Head of caudate nucleus (tissue), 42 donors: ENCODE results near the gene SPRED2.
A peak's percentile ranks its signal among the peaks of the same experiment; 100 is the strongest.

Source experiments
- DNase-seq, 42 donors: peaks; one replicate each; pipeline versions ENCODE4 v3.0.0 to v3.0.0-alpha.2; 2020 to 2021; ENCODE audit warnings: mixed read lengths in 7 of 42
- intact Hi-C: fragments of 100-400 bp; cut with DNase I; formaldehyde crosslinking; loops from one replicate; pipeline ENCODE4 v1.15.0; 2022

The SPRED2 gene, protein sequence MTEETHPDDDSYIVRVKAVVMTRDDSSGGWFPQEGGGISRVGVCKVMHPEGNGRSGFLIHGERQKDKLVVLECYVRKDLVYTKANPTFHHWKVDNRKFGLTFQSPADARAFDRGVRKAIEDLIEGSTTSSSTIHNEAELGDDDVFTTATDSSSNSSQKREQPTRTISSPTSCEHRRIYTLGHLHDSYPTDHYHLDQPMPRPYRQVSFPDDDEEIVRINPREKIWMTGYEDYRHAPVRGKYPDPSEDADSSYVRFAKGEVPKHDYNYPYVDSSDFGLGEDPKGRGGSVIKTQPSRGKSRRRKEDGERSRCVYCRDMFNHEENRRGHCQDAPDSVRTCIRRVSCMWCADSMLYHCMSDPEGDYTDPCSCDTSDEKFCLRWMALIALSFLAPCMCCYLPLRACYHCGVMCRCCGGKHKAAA

DNA sequence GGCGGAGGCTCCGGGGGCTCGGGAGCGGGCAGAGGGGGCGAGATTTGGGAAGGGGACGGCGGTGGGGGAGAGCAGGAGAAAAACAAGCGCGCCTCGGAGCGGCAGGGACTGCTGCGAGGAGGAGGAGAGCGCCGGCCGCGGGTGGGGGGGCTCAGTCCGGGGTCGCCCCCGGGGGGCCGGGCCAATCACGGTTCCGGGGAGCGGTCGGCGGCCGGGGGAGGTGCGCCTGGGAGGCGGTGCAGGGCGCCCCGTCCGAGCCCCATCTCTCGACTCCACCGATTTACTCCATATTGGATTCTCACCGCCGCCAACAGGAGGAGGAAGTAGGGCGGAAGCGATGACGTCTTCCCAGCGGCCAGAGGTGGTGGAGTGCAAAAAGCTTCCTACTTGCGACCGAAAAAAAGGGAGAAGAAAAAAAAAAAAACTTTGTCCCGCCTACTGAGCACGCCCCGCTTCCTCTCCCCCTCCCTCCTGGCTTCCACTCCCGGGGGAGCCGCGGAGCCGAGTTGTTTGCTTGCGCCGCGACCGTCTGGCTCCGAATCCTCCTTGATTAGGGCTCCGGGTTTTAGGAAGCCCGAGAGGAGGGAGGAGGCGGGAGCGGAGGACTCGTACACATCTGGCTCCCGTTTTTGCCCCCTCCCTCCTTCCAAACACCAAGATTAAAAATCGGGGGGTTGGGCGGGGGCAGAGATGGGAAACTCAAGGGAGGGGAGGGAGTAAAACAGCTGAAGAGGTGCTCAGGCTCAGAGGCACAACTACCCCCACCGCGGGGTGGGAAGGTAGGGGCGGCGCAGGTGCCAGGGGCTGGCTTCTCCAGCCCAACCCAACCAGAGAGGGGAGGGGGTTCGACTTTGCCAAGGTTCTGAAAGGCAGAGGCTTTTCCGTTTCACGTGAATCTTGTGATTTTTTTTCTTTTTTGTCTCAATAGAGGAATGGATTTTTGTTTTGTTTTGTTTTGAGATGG is at the start of gene SPRED2:
Gene SPRED2, minus strand, starts transcription at position 373 of the 964 bp plus-strand sequence. CDS start 612 bp downstream, outside the sequence.
- intact Hi-C loops, result loop anchor here (10.0 kb wide), 4 partner anchors 128 to 298 kb away; partner anchors contain the start of gene RAB1A
- DNase-seq, result peak; percentile 66 to 95 (median 86)

DNA sequence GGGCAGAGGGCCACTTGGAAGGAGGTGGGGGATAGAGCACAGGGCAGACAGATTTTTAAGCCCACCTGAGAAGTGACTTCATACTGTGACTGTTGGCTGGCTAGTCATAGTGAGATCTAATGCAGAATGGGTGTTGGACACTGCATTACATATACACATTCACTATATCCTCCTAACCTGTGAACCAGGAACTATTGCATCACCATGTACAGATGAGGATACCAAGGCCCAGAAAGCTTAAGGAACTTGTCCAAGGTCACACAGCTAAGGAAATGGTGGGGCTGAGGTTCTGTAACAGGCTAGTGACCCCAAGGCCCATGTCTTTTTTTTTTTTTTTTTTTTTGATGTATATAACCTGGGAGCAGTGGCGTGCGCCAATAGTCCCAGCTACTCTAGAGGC is 49.6 kb upstream of the SPRED2 start:
- DNase-seq, result no peak
- intact Hi-C loops, result no loop called here

DNA sequence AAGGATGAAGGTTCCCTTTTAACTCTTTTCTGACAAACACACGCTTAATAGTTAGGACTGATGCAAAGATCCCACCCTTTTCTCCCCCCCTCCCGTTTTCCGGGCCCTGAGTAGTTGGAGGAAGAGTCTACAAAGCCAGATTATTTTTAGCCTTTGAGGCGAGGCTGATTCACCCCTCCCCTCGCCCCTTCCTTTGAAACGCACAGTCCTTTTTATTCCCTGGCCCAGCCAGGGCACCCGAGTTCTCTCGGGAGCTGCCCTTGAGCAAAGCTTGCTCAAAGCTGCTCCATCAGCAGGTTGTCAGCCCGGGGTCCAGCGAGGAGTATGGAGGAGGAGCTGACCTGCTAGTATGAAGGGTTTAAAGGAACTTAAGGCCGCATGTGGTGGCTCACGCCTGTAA is 47.1 kb upstream of the SPRED2 start:
- peak in 1 of 42 donors; percentile 39 for DNase-seq
- intact Hi-C loops, result no loop called here

DNA sequence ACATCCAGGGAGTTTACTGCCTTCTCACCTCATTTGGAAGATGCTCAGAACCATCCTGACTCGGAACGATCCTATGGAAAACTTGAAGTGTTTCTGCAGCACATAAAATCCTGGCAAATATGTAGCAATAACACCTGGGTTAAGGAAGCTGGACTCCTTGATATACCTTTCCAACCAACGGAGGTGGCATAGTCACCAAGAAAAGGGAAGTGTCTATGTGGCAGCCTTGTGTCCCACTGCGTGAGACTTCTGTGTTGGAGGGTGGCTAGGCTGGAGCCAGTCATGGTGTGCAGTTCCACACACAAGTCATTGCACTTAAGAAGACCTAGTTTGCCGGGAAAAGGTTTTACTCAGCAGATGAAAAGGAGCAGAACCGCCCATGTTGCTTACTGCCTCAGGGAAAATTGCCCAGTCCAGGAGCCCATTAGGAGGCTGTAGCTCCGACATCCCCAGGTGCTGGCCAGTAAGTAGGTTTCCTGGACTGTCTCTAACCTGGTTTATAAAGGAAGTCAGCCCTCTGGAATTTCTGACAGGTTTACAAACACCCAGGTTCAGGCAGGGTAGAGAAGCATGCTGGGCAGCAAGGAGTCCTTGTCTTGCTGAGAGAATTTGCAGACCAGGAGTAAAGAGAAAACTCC is 46.2 kb upstream of the SPRED2 start:
- DNase-seq, result no peak
- intact Hi-C loops, result no loop called here

DNA sequence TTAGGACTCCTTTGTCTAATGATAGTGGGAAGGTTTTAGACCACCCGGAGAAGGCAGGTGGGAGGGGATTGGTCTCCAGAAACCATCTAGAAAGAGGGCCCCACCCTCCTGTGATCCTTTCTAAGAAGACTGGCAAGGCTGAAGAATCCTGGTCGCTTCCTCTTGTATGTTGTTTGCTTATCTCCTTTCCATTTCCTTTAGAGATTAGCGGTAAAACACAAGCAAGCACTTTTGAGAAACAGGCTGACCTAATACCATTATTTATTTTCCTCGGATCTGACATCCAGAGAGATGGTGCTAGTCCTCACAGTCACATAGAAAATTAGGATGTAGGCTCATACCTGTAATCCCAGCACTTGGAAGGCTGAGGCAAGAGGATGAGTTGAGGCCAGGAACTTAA is 45.2 kb upstream of the SPRED2 start:
- no peak for DNase-seq
- intact Hi-C loops, result no loop called here

DNA sequence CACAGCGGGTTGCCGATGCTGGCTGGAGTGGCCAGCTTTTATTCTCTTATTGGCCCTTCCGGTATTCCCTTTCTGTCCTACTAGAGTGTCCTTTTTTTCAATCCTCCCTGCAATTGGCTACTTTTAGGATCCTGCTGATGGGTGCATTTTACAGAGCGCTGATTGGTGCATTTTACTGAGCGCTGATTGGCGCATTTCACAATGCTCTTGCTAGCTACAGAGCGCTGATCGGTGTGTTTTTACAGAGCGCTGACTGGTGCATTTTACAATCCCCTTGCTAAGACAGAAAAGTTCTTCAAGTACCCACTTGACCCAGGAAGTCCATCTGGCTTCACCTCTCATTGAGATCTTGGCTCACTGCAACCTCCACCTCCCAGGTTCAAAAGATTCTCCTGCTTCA is 44.4 kb upstream of the SPRED2 start:
- intact Hi-C loops, result no loop called here
- no peak for DNase-seq

DNA sequence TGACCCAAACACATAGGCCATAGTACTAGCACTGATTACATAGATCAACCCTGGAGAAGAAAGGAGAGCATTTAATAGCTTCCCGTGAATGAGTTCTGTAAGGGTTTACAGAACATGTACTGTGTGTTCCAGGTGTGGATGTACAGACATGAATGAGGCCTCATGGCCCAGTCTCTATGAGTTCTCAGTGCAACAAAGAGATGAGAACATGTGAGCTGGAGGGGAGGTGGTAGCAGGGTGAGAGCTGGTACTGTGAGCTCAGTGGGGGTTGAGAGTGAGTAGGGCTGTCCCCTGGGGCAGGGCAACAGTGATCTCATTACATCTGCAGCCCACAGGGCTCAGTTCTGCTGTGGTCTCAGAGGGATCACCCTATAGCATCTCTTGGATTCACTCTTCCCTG is 42.6 kb upstream of the SPRED2 start:
- intact Hi-C loops, result no loop called here
- no peak for DNase-seq

DNA sequence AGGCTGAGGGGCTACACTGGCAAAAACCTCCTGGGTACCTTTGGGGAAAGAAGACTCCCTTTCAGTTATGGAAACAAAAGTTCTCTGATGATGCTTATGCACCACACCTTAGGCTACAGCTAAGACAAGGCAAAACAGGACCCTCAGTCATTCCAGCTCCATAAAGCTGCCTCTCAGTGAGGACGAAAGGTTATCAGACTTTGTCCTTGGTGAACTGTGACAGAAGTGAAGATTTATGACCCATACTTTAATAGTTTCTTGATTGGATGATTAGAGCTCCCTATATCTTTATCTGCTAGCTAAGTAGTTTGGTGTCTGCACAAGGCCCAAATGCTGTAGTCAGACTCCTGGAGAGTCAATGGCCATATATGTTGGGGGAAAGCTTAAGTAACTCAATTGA is 40.6 kb upstream of the SPRED2 start:
- no peak for DNase-seq
- intact Hi-C loops, result no loop called here

DNA sequence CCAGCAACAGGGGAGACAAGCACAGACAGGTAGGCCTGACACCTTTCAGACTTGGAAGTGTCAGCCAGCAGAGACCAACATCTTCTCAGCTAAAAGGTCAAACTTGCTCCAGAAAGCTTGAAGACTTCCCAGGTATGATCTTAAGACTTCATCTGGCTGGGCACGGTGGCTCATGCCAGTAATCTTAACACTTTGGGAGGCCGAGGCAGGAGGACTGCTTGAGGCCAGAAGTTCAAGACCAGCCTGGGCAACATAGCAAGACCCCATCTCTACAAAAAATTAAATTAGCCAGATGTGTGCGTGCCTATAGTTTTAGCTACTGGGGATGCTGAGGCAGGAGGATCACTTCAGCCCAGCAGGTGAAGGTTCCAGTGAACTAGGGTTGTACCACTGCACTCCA is 39.0 kb upstream of the SPRED2 start:
- intact Hi-C loops, result no loop called here

DNA sequence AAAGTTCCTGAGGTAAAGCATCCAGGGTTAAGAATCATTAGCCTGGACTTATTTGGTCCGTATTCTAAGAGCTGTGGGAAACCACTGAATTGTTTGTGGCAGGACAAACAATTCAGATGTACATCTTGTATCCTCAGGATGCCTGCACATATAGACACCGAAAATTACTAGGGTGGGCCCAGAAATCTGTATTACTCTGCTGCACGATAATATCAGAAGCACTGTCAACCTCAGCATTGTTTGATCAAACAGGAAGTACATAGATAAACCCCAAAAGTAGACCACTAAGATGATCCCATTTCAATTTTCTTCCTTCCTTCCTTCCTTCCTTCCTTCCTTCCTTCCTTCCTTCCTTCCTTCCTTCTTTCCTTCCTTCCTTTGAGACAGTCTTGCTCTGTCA is 34.2 kb upstream of the SPRED2 start:
- no peak for DNase-seq
- intact Hi-C loops, result no loop called here

More for the DNA sequence above, 39.0 kb upstream of the SPRED2 start:
- DNase-seq, result no peak

DNA sequence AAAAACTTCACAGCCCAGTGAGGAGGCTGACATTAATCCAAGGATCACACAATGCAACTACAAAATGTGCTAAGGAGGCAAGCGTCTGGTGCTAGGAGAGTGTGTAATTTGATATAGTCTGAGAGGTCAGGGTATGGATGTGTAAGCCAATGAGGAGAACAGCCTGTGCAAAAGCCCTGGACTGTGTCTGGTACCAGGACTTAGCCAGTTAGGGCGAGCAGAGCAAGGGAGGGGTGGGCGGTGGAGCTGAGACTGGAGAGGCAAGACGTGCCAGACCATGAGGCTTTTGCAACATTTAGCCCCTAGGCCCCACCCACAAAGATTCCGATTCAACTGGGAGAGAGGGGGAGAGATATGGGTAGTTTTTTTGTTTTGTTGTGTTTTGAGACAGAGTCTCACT is 33.5 kb upstream of the SPRED2 start:
- intact Hi-C loops, result no loop called here
- DNase-seq, result no peak

DNA sequence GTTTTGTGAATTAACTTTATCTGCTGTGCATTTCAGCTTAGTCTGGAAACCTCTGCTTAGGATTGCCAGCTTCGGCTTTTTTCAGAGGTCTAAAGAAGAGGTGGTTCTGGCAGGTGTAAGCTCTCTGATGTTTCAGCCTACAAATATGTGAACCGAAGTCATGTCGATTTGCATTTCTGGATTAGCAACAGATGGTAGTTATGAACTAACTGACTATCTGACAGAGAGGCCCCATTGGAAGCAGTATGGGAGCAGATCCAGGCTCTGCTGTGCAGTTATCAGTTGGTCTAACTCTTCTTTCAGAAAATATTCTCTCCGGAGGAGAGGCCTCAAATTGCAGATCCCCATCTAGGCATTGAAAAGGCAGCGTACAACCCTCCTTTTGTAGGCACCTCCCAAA is 32.7 kb upstream of the SPRED2 start:
- intact Hi-C loops, result no loop called here
- DNase-seq, result no peak

DNA sequence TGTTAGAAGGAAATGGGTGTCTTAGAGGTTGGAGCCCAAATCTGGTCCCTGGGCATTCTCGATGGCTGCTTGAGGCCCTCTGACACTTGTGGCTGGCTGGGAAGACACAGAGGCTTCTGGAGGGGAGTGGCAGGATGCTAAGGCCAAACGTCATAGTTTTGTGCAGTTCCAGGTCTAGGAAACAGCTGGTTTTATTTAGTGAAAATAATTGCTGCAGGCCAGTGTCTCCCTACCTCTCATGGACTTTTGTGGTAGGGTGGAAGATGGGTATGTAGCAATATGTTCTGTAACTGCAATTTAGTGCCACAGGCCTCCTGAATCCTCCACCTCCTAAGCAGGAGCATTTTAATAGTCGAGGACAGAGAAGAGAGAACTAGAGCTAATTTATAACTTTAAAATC is 32.2 kb upstream of the SPRED2 start:
- intact Hi-C loops, result no loop called here
- DNase-seq, result no peak

DNA sequence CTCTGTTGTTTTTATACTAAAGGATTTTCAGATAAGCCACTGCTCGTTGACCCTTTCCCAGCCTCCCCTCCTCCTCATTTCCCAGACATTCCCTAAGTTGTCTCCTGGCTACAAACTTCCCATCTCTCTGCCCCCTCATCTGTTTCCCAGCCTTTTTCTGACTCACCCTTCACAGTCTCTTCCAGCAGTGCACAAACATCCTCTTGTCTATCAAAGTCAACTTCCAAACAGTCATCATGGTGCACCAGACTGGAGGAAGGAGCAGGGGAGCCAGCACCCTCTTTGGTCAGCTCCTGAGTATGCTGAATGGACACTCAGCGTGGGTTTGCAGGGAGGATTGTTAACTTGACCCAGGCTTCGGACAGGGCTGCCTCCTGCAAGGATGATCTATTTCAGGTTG is 26.6 kb upstream of the SPRED2 start:
- intact Hi-C loops, result no loop called here
- DNase-seq, result no peak

DNA sequence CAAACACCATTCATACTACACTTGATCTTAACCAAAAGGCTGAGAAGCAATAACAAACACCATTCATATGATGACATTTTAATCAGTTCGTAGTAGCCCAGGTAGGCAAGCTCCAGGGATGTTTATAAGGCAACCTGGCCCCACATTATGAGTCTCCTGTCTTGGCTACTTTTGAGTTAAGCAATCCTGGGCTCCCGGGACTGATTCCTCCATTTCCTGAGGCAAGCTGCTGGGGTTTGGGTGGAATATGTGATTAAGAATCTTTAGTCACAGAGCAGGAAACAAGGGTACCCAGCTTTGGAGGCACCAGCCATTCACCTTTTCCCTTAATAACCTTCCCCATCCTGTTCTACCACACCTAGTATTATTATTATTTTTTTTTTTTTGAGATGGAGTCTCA is 24.5 kb upstream of the SPRED2 start:
- intact Hi-C loops, result no loop called here
- DNase-seq, result no peak

DNA sequence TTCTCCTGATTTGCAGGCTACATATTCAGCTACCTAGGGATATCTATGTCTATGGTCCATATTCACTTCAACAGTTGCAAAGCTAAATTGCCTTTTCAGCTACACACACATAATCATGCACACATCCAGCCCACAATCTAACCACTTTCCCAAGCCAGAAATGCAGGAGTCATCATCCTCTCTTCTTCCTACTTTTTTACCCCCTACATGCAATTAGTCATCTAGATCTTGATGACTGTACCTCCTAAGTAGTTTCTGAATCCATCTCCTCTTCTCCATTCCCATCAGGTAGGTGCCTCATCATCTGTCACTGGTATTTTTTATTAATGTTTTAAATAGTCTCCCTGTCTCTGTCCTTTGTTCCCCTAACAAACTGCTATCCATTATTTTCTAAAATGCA is 23.7 kb upstream of the SPRED2 start:
- DNase-seq, result no peak
- intact Hi-C loops, result no loop called here

DNA sequence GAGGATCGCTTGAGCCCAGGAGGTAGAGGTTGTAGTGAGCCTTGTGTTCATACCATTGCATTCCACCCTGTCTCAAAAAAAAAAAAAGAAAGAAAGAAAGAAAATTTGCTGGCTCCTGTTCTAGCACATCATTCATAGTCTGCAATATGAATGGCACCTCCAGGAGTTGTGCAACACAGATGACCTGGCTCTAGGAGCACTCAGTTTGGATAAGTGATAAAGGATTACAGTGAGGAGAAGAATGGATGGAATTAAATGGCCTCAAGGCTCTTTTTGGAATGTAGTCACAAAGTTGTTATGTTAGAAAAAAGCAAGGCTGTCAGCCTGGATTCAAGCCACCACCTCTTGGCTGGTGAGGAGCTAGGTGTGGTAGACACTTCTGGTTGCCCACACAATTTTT is 21.5 kb upstream of the SPRED2 start:
- no peak for DNase-seq
- intact Hi-C loops, result no loop called here

DNA sequence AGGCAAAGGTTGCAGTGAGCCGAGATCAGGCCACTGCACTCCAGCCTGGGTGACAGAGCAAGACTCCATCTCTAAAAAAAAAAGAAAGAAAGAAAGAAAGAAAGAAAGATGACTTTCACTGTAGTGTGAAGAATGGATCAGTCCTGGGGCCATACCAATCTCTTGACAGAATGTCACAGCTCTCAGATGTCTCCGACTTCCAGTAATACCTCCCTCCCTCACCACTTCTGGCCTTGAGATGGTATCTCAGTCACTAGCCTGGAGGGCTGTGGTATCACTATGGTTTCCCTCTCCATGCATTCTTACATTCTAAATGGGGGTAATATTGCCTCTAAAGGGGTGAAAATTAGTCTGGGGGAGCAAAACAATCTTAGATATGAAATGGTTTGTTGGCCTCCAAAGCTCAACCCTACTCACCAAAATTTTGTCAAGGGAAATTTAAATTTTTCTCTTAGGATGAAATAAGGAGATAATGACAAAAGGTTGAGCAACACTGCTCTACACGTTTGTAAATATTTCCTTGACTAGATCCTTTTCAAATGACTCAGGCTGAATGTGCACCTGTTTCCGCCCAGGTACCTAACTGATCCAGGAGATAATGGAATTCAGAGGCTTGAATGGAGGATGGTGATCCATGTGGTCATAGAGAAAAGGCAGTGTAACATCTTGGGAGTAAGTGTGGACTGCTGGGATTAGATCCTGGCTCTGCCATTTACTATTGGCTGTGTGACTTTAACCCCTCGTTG is 19.9 kb upstream of the SPRED2 start:
- DNase-seq, result no peak
- intact Hi-C loops, result no loop called here

DNA sequence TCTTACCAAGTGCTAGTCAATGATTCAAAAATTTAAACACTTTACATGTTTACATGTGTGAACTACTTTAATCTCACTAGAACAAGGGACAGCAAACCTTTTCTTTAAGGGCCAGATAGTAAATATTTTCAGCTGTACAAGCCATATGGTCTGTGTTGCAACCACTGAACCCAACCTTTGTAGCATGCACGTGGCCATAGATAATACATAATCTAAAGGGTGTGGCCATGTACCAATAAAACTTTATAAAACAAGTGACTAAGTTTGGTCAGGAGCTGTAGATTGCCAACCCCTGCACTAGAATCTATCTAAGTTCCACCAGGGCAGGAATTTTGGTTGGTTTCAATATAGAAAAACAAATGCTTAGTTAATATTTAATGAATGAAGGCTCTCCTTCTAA is 18.4 kb upstream of the SPRED2 start:
- intact Hi-C loops, result no loop called here
- DNase-seq, result no peak
